Mucosa of descending colon (tissue), 3 donors: ENCODE data around the gene INKA2. TPM values are rescaled to one million over a fixed set of nuclear protein-coding genes. Genes with fewer than 3 reads are reported as not detected.

Experiments used
- ATAC-seq: fragments of 200-7000 bp; cut with Tn5 transposase; one replicate; pipeline ENCODE4 v1.9.1; 2020; ENCODE audit warnings: mild to moderate bottlenecking, moderate library complexity
- DNase-seq, 3 donors: peaks; one replicate each; pipeline ENCODE4 v3.0.0-alpha.2; 2020
- H3K36me3 ChIP-seq: fragments of 200-600 bp; one replicate; pipeline ENCODE4 v1.8.0; 2021; ENCODE audit warnings: low read depth, mild to moderate bottlenecking
- H3K4me1 ChIP-seq: fragments of 200-600 bp; one replicate; pipeline ENCODE4 v1.8.0; 2021; ENCODE audit warnings: low read depth, mild to moderate bottlenecking
- H3K4me3 ChIP-seq: fragments of 200-600 bp; one replicate; pipeline ENCODE4 v1.8.0; 2021; ENCODE audit warnings: mild to moderate bottlenecking
- H3K9me3 ChIP-seq: fragments of 200-600 bp; one replicate; pipeline ENCODE4 v1.8.0; 2021; ENCODE audit warnings: mild to moderate bottlenecking
- CTCF ChIP-seq: fragments of 200-600 bp; IDR thresholded peaks from one replicate; pipeline ENCODE4 v1.8.0; 2022; ENCODE audit warnings: antibody characterized with exemption, mild to moderate bottlenecking
- intact Hi-C, 2 donors: fragments of 100-400 bp; cut with DNase I in 1 of 2; cut with micrococcal nuclease in 1 of 2; formaldehyde crosslinking; loops; one replicate each; pipeline versions ENCODE4 v1.11.0 to v1.11.1; 2022; cut with DNase I, micrococcal nuclease
- total RNA-seq, 3 donors: library from RNA; stranded (reverse); fragmentation: NEBNext Ultra II Directional in 2 of 3; extraction: Animal tissue kit (Norgen Biotek cat#: 25700) in 2 of 3; gene quantifications; one replicate each; pipeline versions ENCODE4 v1.2.1 to v1.2.4, GENCODE V29; 2021 to 2023
- donor health status: DM: no; HTN: no; CAD: no; lungs with moderate emphysema.
- donor health status: DM: no; HTN: no; CAD: no.
- donor health status: DM: no; HTN: yes; CAD: no.

Gene INKA2
- total RNA-seq, 3 donors from 2014 or later = 2.3 to 9.8 (median 2.5) TPM

DNA sequence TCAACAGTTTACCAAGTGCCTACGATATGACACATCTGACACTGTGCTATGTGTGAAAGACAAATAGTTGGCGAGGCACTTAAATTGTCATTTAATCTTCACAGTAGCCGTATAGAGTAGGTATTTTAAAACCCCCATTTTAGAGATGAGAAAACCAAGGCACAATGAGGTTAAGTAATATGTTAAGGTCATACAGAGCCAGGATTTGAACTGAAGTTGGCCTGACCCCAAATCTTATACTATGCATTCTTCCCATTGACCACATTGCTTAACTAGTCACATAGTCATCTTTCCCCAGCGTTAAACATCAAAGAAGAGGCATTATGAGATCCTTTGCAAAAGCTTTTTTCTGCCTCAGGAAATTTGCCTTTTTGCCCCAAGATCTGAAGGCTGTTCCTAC lies 3.9 kb downstream of the INKA2 start:
- Histone ChIP-seq H3K9me3 (no peaks in the 10 kb centered on the region), H3K4me3 (no peak overlapping the region), H3K4me1 (no peaks in the 10 kb centered on the region), H3K36me3 (no peaks in the 10 kb centered on the region)
- no peak for ATAC-seq
- DNase-seq = no peak
- intact Hi-C loops = no loop called here
- TF ChIP-seq CTCF = no peak

DNA sequence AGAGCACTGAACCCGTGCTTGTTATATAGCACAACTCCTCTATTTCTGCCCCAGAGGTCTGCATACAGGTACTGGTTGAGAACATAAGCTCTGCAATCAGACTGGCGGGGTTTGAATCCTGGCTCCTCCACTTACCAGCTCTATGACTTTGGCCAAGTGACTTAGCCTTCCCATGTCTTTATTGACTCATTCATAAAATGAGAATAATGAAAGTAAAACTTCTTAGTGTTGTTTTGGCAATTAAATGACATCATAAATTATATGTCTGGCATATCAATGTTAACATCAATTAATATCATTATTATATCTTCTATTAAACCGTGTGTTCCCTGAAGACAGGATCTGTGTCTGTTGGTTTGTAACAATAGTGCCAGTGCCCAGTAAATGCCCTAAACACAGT lies 4.3 kb downstream of the INKA2 start:
- Histone ChIP-seq H3K36me3 (no peaks in the 10 kb centered on the region), H3K9me3 (no peaks in the 10 kb centered on the region), H3K4me1 (no peaks in the 10 kb centered on the region), H3K4me3 (no peak overlapping the region)
- ATAC-seq (no peak), DNase-seq (no peak)
- no peak for TF ChIP-seq CTCF
- intact Hi-C loops = no loop called here

- H3K4me1 ChIP-seq = no peaks in the 10 kb centered on the region
- no peak for DNase-seq
Measured at GRCh38 chr1:111734426-111734825, 4.8 kb downstream of the INKA2 start.

DNA sequence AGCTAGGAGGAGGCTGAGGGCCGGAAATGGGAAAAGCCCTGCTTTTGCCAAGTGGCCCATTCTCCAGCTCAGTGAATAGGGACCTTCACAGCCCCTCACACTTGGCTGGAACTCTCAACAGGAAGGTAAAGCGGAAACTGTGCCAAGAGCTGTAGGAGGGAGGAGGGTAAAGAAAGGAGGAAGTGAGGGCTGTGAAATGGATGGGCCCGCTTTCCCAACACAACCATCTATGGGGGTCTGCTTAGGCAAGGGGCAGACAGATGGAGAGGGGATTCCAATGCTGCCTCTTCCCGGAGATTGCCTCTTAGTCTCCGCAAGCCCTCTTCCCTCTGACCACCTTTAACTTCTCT lies 5.2 kb downstream of the INKA2 start:
- intact Hi-C loops = no loop called here
- H3K9me3 ChIP-seq = no peaks in the 10 kb centered on the region
- ATAC-seq (no peak), DNase-seq (no peak)
- no peak overlapping the region for H3K4me3 ChIP-seq
- H3K36me3 ChIP-seq = no peaks in the 10 kb centered on the region
- H3K4me1 ChIP-seq = no peaks in the 10 kb centered on the region
- TF ChIP-seq CTCF = no peak

More at GRCh38 chr1:111734426-111734825, 4.8 kb downstream of the INKA2 start:
- no peak for ATAC-seq
- intact Hi-C loops = no loop called here
- Histone ChIP-seq H3K4me3 (no peak overlapping the region), H3K36me3 (no peaks in the 10 kb centered on the region), H3K9me3 (no peaks in the 10 kb centered on the region)
- no peak for TF ChIP-seq CTCF

GRCh38 chr1:111733183-111733991 lies 5.8 kb downstream of the INKA2 start:
- Histone ChIP-seq H3K9me3 (no peaks in the 10 kb centered on the region), H3K36me3 (no peaks in the 10 kb centered on the region), H3K4me1 (no peaks in the 10 kb centered on the region), H3K4me3 (no peak overlapping the region)
- no peak for TF ChIP-seq CTCF
- DNase-seq = peak in 1 of 3 donors; percentile 15
- ATAC-seq = peak; percentile 80
- intact Hi-C loops = no loop called here

GRCh38 chr1:111732718-111733117 lies 6.5 kb downstream of the INKA2 start:
- DNase-seq = no peak
- TF ChIP-seq CTCF = no peak
- ATAC-seq = no peak
- Histone ChIP-seq H3K36me3 (no peaks in the 10 kb centered on the region), H3K4me1 (no peaks in the 10 kb centered on the region), H3K9me3 (no peaks in the 10 kb centered on the region), H3K4me3 (no peak overlapping the region)
- intact Hi-C loops = no loop called here
